GM18502 (cell line): ENCODE measurements around the gene BLM.
"Not testable (repeated sequence)": the region's sequence is repeated elsewhere in the genome, so short reads cannot be mapped to it uniquely, and the experiment has no call there.

Source experiments
- ATAC-seq: cut with Tn5 transposase; IDR thresholded peaks from one replicate; pipeline ENCODE4 v1.9.1; 2021; ENCODE audit warnings: mild to moderate bottlenecking; ENCODE audit not compliant: unreplicated experiment, poor library complexity

The BLM gene

GRCh38 chr15:90716976-90717821 lies at the start of gene BLM:
TSS of gene BLM (plus strand) at chr15:90717346. CDS start at chr15:90747393, 30,047 bp downstream.
- ATAC-seq = peak; percentile 99

- ATAC-seq = not testable (repeated sequence)
Observed at GRCh38 chr15:90667755-90668345, 49.3 kb upstream of the BLM start.

GRCh38 chr15:90670631-90671030 lies 46.5 kb upstream of the BLM start:
- ATAC-seq = not testable (repeated sequence)

- no peak for ATAC-seq
Observed at GRCh38 chr15:90671216-90671615, 45.9 kb upstream of the BLM start.

GRCh38 chr15:90673357-90673756 lies 43.8 kb upstream of the BLM start:
- ATAC-seq = not testable (repeated sequence)

GRCh38 chr15:90674476-90674875 lies 42.7 kb upstream of the BLM start:
- ATAC-seq = no peak

- ATAC-seq = no peak
Observed at GRCh38 chr15:90675464-90675863, 41.7 kb upstream of the BLM start.

- ATAC-seq = no peak
Observed at GRCh38 chr15:90677807-90678790, 39.0 kb upstream of the BLM start.

GRCh38 chr15:90679959-90680358 lies 37.2 kb upstream of the BLM start:
- no peak for ATAC-seq

GRCh38 chr15:90680371-90680935 lies 36.7 kb upstream of the BLM start:
- no peak for ATAC-seq

GRCh38 chr15:90681056-90681455 lies 36.1 kb upstream of the BLM start:
- no peak for ATAC-seq

GRCh38 chr15:90681480-90681879 lies 35.7 kb upstream of the BLM start:
- no peak for ATAC-seq

GRCh38 chr15:90683371-90683770 lies 33.8 kb upstream of the BLM start:
- ATAC-seq = no peak

GRCh38 chr15:90683876-90684275 lies 33.3 kb upstream of the BLM start:
- no peak for ATAC-seq

GRCh38 chr15:90684281-90684680 lies 32.9 kb upstream of the BLM start:
- ATAC-seq = no peak

- ATAC-seq = peak; percentile 48
Observed at GRCh38 chr15:90685591-90686434, 31.3 kb upstream of the BLM start.

- peak; percentile 87 for ATAC-seq
Observed at GRCh38 chr15:90686435-90687218, 30.5 kb upstream of the BLM start.

- ATAC-seq = not testable (repeated sequence)
Observed at GRCh38 chr15:90689326-90689961, 27.7 kb upstream of the BLM start.
